ENCODE measurements around the gene PIK3CG. TPM values are rescaled to one million over a fixed set of nuclear protein-coding genes. Genes with fewer than 3 reads are reported as not detected.
"Not testable (repeated sequence)": the region's sequence is repeated elsewhere in the genome, so short reads cannot be mapped to it uniquely, and the experiment has no call there.

PIK3CG gene
- total RNA-seq, 1 donor from 2014 or later = 7.9 TPM

GRCh38 chr7:106936236-106936635, 71.2 kb downstream of the PIK3CG start:
- DNase-seq (ENCODE audit: low spot score) = no peak

GRCh38 chr7:106938122-106938521, 73.0 kb downstream of the PIK3CG start:
- not testable (repeated sequence) for DNase-seq (ENCODE audit: low spot score)

GRCh38 chr7:106938803-106939202, 73.7 kb downstream of the PIK3CG start:
- DNase-seq (ENCODE audit: low spot score) = no peak

GRCh38 chr7:106944035-106944665, 79.1 kb downstream of the PIK3CG start:
- no peak for DNase-seq (ENCODE audit: low spot score)

GRCh38 chr7:106947244-106947728, 82.2 kb downstream of the PIK3CG start:
- no peak for DNase-seq (ENCODE audit: low spot score)

- DNase-seq (ENCODE audit: low spot score) = no peak
These were observed 87.0 kb downstream of the PIK3CG start for GRCh38 chr7:106952001-106952657.

- no peak for DNase-seq (ENCODE audit: low spot score)
These were observed 87.7 kb downstream of the PIK3CG start for GRCh38 chr7:106952658-106953231.

- DNase-seq (ENCODE audit: low spot score) = no peak
These were observed 89.8 kb downstream of the PIK3CG start for GRCh38 chr7:106954840-106955239.

- not testable (repeated sequence) for DNase-seq (ENCODE audit: low spot score)
These were observed 90.8 kb downstream of the PIK3CG start for GRCh38 chr7:106955857-106956256.

Other genes with a start within 250 kb of the PIK3CG start
- 122 TPM for gene CCDC71L, start 204.1 kb upstream of the PIK3CG start, total RNA-seq
- gene PRKAR2B, start 179.4 kb downstream of the PIK3CG start, total RNA-seq = 258 TPM